HG02981 (cell line): ENCODE results near the gene SDK2.

Experiments
- ATAC-seq: cut with Tn5 transposase; IDR thresholded peaks from one replicate; pipeline ENCODE4 v1.9.1; 2021; ENCODE audit warnings: mild to moderate bottlenecking, moderate library complexity; ENCODE audit not compliant: unreplicated experiment

Gene SDK2

GRCh38 chr17:73654241-73654640 is 10.0 kb upstream of the SDK2 start:
- no peak for ATAC-seq

- no peak for ATAC-seq
Observed at GRCh38 chr17:73653810-73654209, 9.6 kb upstream of the SDK2 start.

- no peak for ATAC-seq
Observed at GRCh38 chr17:73652886-73653480, 8.7 kb upstream of the SDK2 start.

DNA sequence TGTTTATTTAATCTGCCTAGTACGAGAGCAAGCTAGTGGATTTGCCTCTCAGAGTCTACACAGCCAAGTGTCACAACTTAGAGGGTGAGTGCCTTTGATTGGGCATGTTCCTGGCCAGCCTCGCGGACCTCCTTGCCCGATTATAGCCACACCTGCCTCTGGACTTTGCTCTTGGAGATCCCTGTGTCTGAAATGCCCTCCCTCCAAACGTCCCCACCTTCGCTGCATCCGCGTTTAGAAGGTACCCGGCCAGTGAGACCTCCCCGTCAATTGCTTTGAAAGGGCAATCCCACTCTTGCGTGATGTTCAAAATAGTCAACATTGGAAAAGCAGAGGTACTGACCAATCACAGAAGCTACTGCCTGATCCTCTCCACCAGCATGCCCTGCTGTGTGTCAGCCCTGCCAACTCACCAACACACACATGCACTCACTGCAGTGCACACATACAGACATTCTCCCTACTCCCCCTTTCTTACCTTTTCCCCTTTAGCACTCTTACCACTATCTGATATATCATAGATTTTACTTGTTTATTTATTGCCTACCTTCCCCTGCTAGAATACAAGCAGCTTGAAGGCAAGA is 6.5 kb upstream of the SDK2 start:
- ATAC-seq = no peak

- ATAC-seq = no peak
Observed at GRCh38 chr17:73650140-73650539, 5.9 kb upstream of the SDK2 start.

- no peak for ATAC-seq
Observed at GRCh38 chr17:73648974-73649373, 4.7 kb upstream of the SDK2 start.

DNA sequence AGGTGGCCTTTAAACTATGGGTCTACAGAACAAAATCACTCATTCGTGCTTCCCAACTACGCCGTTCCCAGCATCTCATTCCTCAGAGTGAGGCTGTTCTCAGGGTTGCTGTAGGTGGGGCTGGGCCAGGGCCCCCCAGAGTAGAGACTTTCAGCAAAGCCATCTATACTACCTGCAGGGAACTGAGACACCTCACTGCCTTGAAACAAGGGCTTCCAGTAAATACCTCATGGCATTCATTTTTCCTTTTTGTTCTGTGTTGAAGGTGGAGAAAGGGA is 4.2 kb upstream of the SDK2 start:
- no peak for ATAC-seq

DNA sequence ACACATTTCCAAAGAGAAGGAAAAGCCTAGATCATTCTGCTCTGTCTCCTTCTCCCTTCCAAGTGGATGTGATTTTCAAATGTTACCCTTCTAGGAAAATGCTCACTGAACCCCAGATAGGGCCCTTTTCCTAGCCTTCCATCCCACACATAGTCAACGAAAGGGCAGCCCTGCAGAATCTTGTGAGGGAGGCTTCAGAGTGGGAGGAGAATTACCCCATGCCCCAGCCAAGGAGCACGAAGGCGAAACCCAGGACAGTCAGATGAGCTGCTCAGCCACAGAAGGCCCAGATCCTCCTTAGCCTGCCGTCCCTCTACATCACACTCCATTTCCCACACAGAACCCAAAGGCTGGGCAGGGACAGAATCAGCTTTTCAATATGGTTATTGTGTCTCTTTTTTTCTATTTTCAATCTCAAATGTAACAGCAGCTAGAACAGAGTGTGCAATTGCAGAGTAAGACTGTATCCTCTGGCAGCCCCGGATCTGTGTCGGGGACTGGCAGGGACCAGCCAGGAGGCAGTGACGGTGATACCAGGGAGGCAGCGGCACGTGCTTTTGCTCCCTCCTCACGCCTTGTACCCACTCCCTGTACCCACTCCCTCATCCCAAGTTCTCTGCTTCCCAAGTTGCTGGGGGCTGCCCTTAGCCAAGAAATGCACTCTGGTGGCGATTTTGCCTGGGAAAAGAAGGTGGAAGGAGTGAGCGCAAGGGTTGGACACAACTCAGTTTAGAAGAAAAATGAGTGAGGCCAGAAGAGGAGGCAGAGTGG is 3.7 kb upstream of the SDK2 start:
- ATAC-seq = no peak

DNA sequence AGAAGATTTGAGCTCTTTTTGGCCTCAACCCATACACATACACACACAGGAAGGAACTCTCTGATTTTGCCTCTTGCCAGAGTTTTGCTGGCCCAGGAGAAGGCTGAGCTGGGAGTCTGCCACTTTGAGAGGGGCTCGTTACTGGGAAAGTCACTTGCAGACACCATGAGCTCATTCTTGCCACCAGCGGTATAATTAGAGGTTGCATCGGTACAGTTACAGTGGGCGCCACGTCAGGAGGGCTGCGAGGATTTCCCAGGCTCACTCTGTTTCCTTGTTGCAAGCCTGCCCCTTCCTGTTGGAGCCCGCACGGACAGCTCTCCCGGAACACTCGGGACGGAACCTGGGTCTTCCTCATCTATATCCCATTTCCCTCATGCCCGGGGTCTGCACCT is 3.1 kb upstream of the SDK2 start:
- no peak for ATAC-seq

- ATAC-seq = no peak
Observed at GRCh38 chr17:73646409-73647300, 2.4 kb upstream of the SDK2 start.

- ATAC-seq = no peak
Observed at GRCh38 chr17:73645050-73645871, 1.0 kb upstream of the SDK2 start.

DNA sequence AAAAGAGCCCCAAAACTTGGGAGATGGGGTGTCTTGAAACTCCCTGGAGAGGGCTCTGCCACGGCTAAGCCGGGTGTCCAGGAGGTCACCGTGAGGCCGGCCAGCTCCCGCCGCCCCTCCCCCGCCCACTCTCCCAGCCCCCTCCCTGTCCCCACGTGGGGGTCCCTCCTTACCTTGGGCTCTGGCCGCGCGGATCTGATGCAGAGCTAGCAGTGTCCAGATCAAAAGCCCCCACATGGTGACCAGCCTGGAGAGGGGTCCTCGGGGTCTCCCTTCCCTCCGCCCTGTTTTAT is 447 bp downstream of the SDK2 start:
- no peak for ATAC-seq

GRCh38 chr17:73643001-73643851 is 1.0 kb downstream of the SDK2 start:
- ATAC-seq = no peak

DNA sequence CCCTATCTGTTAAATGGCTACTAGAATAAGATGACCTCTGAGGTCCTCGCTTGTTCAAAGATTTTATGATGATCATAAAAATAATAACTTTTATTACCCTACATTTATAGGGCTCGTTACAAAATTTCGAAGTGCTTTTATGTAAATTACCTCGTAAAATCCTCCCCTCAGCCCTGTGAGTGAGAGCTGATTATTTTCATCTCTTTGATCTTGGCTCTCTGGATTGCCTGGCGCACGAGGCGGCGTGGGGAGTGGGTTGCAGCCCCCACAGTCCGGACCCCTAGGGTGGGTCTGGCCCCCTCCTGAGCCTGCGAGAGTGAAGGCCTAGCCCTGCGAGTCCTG is 1.6 kb downstream of the SDK2 start:
- ATAC-seq = no peak

GRCh38 chr17:73641826-73642600 is 2.2 kb downstream of the SDK2 start:
- ATAC-seq = no peak

- ATAC-seq = no peak
Observed at GRCh38 chr17:73640691-73641090, 3.6 kb downstream of the SDK2 start.

- no peak for ATAC-seq
Observed at GRCh38 chr17:73639932-73640331, 4.3 kb downstream of the SDK2 start.

DNA sequence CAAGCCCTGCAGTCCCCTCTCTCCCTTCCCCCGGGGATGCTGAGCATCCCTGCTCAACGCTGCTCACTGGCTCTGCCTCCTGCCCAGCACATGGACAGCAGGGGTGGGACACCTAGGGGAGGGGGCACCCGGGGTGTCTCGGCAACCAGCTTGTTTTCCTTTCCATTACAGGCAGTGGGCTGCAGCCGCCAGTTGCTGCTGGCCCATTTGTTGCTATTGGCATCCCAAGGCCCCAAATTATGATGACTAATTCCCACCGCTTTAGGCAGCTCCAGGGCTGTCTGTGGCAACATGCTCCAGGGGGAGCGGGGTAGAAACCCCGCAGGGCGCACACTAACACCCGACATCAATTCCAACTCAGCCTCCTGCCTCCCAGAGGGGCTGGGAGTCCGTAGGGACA is 4.9 kb downstream of the SDK2 start:
- ATAC-seq = no peak

- no peak for ATAC-seq
Observed at GRCh38 chr17:73638556-73638955, 5.7 kb downstream of the SDK2 start.
